Myometrial cell (primary cell): ENCODE data around the gene MARK2. TPM values are rescaled to one million over a fixed set of nuclear protein-coding genes. Genes with fewer than 3 reads are reported as not detected.

ENCODE experiments used
- total RNA-seq: library from RNA; depleted of rRNA; stranded (reverse); fragments of >200 nt; gene quantifications from 2 replicates; pipeline ENCODE4 v1.2.3, GENCODE V29; 2015

Gene MARK2
- 14.7 and 15.8 TPM in 2 replicates for total RNA-seq

DNA sequence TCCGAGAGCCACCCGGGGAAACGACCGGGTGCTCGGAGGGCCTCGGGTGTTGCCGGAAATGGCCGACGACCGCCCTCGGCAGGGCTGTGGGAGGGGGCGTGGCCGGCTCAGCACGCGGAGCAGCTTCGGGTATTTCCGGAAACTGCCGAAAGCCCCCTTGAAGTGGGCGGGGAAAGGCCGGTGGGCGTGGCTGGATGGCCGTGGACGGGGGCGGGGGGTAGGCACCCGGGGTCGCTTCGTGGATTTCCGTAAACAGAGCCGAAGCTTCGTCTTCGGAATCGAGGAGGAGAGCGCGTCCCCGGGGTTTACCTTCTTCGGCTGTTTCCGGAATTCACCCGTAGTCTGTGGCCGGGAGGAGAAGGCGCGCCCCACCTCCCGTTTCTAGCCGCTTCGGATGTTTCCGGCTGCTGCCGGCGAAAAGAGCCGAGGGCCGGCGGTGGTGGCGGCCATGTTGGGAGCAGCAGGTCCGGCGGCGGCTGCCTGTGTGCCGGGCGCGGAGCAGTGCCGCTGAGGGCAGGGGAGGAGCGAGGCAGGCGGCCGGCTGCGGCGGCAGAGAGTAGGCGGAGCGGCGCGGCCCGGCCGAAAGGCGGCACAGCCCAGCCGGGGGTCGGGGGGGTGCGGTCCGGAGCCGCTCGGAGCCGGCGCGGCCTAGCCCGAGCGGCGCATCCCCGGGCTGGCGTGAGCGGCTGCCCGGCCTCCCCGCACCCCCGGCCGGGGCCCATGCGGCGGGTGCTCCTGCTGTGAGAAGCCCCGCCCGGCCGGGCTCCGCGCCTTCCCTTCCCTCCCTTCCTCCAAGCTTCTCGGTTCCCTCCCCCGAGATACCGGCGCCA is at the start of gene MARK2:
TSS of gene MARK2 (plus strand) at position 433 of the 830 bp plus-strand sequence. CDS start at position 830, 397 bp downstream.

DNA sequence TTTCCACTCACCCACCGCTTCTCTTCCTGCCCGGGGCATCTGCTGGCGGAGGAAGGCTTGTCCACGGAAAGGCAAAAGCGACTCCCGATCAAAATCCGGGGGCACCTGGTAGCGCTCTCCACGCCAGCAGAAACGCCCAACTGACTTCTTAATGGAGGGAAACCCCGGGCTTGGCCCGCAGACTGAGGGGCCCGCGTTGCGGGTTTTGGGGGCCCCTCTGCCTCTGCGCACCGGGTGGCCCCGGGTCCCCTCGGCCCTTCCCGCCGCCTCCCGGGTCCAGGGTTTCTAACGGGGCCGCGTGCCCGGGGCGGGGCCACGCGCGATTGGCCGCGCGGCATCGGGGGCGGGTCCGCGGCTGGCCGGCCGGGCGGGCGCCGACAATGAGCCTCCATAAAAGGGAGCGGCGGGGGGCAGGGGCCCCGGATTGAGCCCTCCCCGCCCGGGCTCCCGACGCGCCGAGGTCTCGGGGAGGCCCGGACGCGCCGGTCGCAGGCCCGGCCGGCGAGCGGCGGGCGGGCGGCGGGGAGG is 25.8 kb upstream of the MARK2 start, which contains the start of gene SPINDOC:
TSS of gene SPINDOC (plus strand) at position 422 of the 528 bp plus-strand sequence. CDS start 231 bp downstream, outside the sequence.

DNA sequence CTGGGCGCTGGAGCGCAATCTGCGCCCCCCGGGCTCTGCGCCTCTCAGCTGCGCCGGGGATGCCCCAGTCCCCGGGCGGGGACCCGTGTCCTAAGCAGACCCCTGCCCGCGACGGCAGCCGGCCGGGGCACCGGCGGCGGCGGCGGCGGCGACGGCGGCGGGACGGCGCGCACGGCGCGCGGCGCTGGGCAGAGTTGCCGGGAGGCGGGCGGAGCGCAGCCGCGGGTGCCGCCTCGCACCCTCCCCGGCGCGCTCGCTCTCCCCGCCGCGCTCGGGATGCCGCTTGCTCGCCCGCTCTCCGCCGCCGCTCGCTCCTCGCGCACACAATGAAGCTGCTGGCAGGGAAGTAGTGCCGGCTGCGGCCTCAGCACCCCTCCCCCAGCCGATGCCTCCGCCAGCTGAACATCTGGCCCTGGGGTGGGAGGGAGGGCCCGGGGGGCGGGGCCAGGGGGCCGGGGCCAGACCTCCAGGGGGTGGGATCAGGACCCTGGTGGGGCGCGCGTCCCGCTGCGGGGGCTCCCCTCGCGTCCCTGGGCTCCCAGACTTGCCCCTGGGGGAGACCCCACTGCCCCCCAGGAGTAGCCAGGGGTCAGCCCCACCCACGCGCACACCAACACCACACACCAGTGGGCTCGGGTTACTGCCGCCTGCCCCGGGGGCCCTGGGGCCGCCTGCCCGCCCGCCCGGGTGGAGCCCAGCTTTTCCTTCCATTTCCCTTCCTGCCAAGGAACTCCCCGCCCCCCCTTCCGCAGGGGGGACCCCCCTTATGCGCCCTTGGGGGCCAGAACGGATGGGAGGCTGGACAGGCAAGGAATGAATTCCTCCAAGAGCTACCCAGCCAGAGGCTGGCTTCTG is 78.2 kb downstream of the MARK2 start, which contains the start of gene RCOR2:
TSS of gene RCOR2 (minus strand) at position 328 of the 855 bp plus-strand sequence. CDS start 708 bp downstream, outside the sequence.

DNA sequence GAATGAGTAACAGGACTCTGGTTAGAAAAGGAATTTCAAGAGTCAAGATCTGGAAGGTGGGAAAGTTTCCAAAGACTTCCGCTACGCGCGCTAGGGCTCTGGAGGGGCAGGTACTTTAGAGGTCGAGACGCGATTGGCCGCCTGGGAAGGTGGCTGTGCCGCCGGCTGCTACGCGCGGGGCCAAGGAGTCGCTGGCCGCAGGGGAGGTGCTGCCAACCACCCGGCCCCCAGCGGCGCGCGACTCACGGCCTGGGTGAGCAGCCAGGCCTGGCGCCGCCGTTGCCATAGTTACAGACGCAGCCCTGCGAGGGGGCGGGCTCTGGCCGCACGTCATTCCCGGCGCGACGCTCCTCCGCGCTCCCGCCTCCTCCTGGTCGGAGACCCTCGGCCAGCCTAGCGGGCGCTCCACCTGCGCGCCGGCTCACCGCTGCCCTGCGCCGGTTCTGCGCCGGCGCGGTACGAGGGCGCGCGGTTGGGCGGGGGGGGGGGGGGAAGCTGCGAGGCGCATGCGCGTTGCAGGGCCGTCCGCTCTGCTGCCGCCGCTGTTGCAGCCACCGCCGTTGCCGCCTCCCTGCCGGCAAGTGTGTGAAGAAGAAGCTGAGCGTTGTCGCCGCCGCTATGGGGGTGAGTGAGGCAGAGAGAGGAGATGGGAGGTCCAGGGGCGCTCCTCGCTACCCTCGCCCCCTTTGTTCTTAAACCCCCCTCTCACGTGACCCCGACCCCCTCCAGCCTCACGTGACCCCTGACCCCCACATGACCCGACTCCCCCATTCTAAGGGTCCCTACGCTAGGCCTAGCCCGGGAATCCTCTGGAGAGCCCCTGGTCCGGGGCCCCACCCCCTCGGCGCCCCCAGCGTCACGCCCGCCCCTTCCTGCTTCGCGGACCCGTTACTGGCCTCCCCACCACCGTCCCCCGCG is 99.8 kb downstream of the MARK2 start, which contains the start of gene NAA40:
TSS of gene NAA40 (plus strand) at position 524 of the 918 bp plus-strand sequence. CDS start at position 619, 95 bp downstream.

Other genes starting within 250 kb of the MARK2 start
- 6.6 and 12.2 TPM in 2 replicates for gene PLAAT3, start 224.7 kb upstream of the MARK2 start, total RNA-seq
- 84.5 and 94.5 TPM in 2 replicates for gene ATL3, start 167.7 kb upstream of the MARK2 start, total RNA-seq
- gene RTN3, start 157.6 kb upstream of the MARK2 start, total RNA-seq, result 85.1 and 103 TPM in 2 replicates
- 12.1 and 13.3 TPM in 2 replicates for gene ZFTA, start 70.3 kb upstream of the MARK2 start, total RNA-seq
- 17.7 and 26.2 TPM in 2 replicates for gene SPINDOC, start 25.7 kb upstream of the MARK2 start, total RNA-seq
- 1.7 and 3.0 TPM in 2 replicates for gene RCOR2, start 78.1 kb downstream of the MARK2 start, total RNA-seq
- 7.2 and 17.5 TPM in 2 replicates for gene NAA40, start 99.9 kb downstream of the MARK2 start, total RNA-seq
- gene COX8A, start 135.5 kb downstream of the MARK2 start, total RNA-seq, result 673 and 820 TPM in 2 replicates
- gene OTUB1, start 147.3 kb downstream of the MARK2 start, total RNA-seq, result 111 and 116 TPM in 2 replicates
- gene FLRT1, start 196.8 kb downstream of the MARK2 start, total RNA-seq, result under 0.01 TPM in 1 of 2 replicates, not detected in the other